Sigmoid colon (tissue), 7 donors: ENCODE data around the gene CBFA2T2. TPM values are rescaled to one million over a fixed set of nuclear protein-coding genes. Genes with fewer than 3 reads are reported as not detected.
"Not testable (repeated sequence)": the region's sequence is repeated elsewhere in the genome, so short reads cannot be mapped to it uniquely, and the experiment has no call there.

Source experiments
- DNase-seq: peaks from one replicate; pipeline ENCODE4 v3.0.0-alpha.2; 2019
- H3K27ac ChIP-seq, 4 donors: fragments of 200-600 bp; sonication (generic); one replicate each; pipeline ENCODE4 v1.5.1; 2016 to 2019; ENCODE audit warnings: mild to moderate bottlenecking in 1 of 4
- H3K27me3 ChIP-seq, 3 donors: fragments of 200-600 bp; sonication (generic); one replicate each; pipeline ENCODE4 v1.5.1; 2019; ENCODE audit warnings: mild to moderate bottlenecking in 1 of 3
- H3K36me3 ChIP-seq, 4 donors: fragments of 200-600 bp; sonication (generic); one replicate each; pipeline ENCODE4 v1.5.1; 2016 to 2019
- H3K4me1 ChIP-seq, 4 donors: fragments of 200-600 bp; sonication (generic); one replicate each; pipeline ENCODE4 v1.5.1; 2017 to 2019
- H3K4me3 ChIP-seq, 4 donors: fragments of 200-600 bp; sonication (generic); one replicate each; pipeline ENCODE4 v1.5.1; 2017 to 2019; ENCODE audit warnings: mild to moderate bottlenecking in 2 of 4, moderate library complexity in 1 of 4
- H3K9me3 ChIP-seq, 4 donors: fragments of 200-600 bp in 3 of 4; sonication (generic) in 3 of 4; one replicate each; pipeline versions ENCODE4 v1.5.1 to v1.6.1; 2013 to 2019
- CTCF ChIP-seq, 4 experiments: fragments of 450-650 bp in 3 of 4; fragments of 200-600 bp in 1 of 4; IDR thresholded peaks; one replicate each; pipeline ENCODE4 v1.5.1; 2016 to 2019; ENCODE audit warnings: antibody characterized with exemption in 4 of 4, mild to moderate bottlenecking in 3 of 4, moderate library complexity in 2 of 4
- EP300 ChIP-seq, 4 donors: sonication (generic); formaldehyde crosslinking; IDR thresholded peaks; one replicate each; pipeline ENCODE4 v1.6.1; 2017; ENCODE audit warnings: antibody characterized with exemption in 4 of 4
- POLR2A ChIP-seq, 2 donors: fragments of 450-650 bp; IDR thresholded peaks; one replicate each; pipeline ENCODE4 v1.6.1; 2016; ENCODE audit warnings: antibody characterized with exemption in 2 of 2, mild to moderate bottlenecking in 2 of 2, moderate library complexity in 2 of 2
- POLR2AphosphoS5 ChIP-seq, 4 donors: sonication (generic); formaldehyde crosslinking; IDR thresholded peaks; one replicate each; pipeline ENCODE4 v1.6.1; 2017; ENCODE audit warnings: antibody characterized with exemption in 4 of 4
- WGBS, 2 donors: extraction: QIAGEN DNeasy Blood & Tissue Kit; methylation state at CpG; one replicate each; pipeline ENCODE4 v1.1.7; 2013; 5-methylcytosine and 5-hydroxymethylcytosine counted together
- intact Hi-C: fragments of 100-400 bp; cut with DNase I; formaldehyde crosslinking; loops from one replicate; pipeline ENCODE4 v1.15.1; 2023
- polyA plus RNA-seq, 3 donors: library from polyadenylated mRNA; stranded (reverse); fragments of 200-250 nt; gene quantifications; one replicate each; pipeline ENCODE4 v1.2.3, GENCODE V29; 2013
- total RNA-seq, 4 donors: library from RNA; depleted of rRNA; stranded (reverse); fragments of >200 nt; gene quantifications; one replicate each; pipeline ENCODE4 v1.1.0, GENCODE V29; 2016
- donor health status: healthy with polysubstance abuse.
- donor health status: Bipolar disorder and iron deficiency.
- donor health status: healthy.

CBFA2T2 gene
- total and polyA plus RNA-seq, 7 donors = 5.4 to 26.0 (median 17.1) TPM

DNA sequence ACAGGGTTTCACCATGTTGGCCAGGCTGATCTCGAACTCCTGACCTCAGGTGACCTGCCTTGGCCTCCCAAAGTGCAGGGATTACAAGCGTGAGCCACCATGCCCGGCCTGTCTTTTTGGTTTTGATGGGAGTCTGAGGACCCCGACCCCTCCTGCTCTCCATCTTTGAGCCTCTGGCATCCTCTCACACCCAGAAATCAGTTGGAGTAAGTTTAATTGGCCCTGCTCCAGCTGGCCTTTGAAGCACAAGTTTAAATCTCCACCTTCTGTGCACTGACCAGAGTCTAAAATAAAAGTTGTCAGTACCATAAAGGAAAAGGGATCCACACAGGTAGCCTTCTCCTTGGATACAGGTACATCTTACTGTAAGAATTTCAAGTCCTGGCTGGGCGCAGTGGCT is 156.3 kb downstream of the CBFA2T2 start:
- TF ChIP-seq POLR2A (IDR thresholded peaks at IDR 0.05) (no peak), CTCF (IDR thresholded peaks at IDR 0.05) (no peak)
- Histone ChIP-seq H3K9me3 (no peaks in the 10 kb centered on the region), H3K36me3 (peaks cover 8 to 48% (median 17%) of the 10 kb centered on the region in 4 donors), H3K27ac (no peak overlapping the region), H3K4me1 (peaks cover 0 to 30% (median 23%) of the 10 kb centered on the region in 4 donors), H3K27me3 (no peaks in the 10 kb centered on the region), H3K4me3 (no peak overlapping the region)
- intact Hi-C loops = no loop called here
- DNase-seq = no peak
- WGBS, 2 donors = 95% methylated on average over 5 of the region's 5 CpGs

GRCh38 chr20:33646959-33647602 is 157.2 kb downstream of the CBFA2T2 start:
- Histone ChIP-seq H3K36me3 (peaks cover 8 to 40% (median 15%) of the 10 kb centered on the region in 4 donors), H3K27ac (peak overlapping the region in 3 of 4 donors; percentile 51 to 66 (median 59)), H3K4me1 (peaks cover 0 to 30% (median 23%) of the 10 kb centered on the region in 4 donors)
- H3K27me3 ChIP-seq, H3K4me3 ChIP-seq, DNase-seq, intact Hi-C loops, H3K9me3 ChIP-seq: not testable (repeated sequence)
- WGBS, 2 donors = 89 to 90% methylated on average over 14 of the region's 14 CpGs

GRCh38 chr20:33647603-33648395 is 157.9 kb downstream of the CBFA2T2 start:
- no peaks in the 10 kb centered on the region for H3K27me3 ChIP-seq
- H3K4me1 ChIP-seq = peaks cover 0 to 30% (median 23%) of the 10 kb centered on the region in 4 donors
- 87 to 91% methylated on average over 11 of the region's 11 CpGs for WGBS, 2 donors
- intact Hi-C loops = no loop called here
- no peaks in the 10 kb centered on the region for H3K9me3 ChIP-seq
- no peak overlapping the region for H3K4me3 ChIP-seq
- no peak for DNase-seq
- H3K36me3 ChIP-seq = peaks cover 8 to 33% (median 15%) of the 10 kb centered on the region in 4 donors
- TF ChIP-seq CTCF (IDR thresholded peaks at IDR 0.05) (no peak), POLR2A (IDR thresholded peaks at IDR 0.05) (no peak), EP300 (IDR thresholded peaks at IDR 0.05) (no peak), POLR2AphosphoS5 (IDR thresholded peaks at IDR 0.05) (no peak)
- peak overlapping the region; percentile 5 to 66 (median 55) for H3K27ac ChIP-seq

- TF ChIP-seq EP300 (IDR thresholded peaks at IDR 0.05) (no peak), POLR2AphosphoS5 (IDR thresholded peaks at IDR 0.05) (peak in 3 of 4 donors; percentile 24 to 45 (median 44))
- H3K36me3 ChIP-seq = peaks cover 8 to 26% (median 15%) of the 10 kb centered on the region in 4 donors
- H3K4me3 ChIP-seq = no peak overlapping the region
- H3K27me3 ChIP-seq = no peaks in the 10 kb centered on the region
- peaks cover 0 to 37% (median 27%) of the 10 kb centered on the region in 4 donors for H3K4me1 ChIP-seq
- H3K27ac ChIP-seq = peak overlapping the region; percentile 5 to 66 (median 55)
- H3K9me3 ChIP-seq = no peaks in the 10 kb centered on the region
- no peak for DNase-seq
- intact Hi-C loops = no loop called here
- WGBS, 2 donors = 87 to 90% methylated on average over 14 of the region's 14 CpGs
Measured at GRCh38 chr20:33648396-33649004, 158.6 kb downstream of the CBFA2T2 start.

DNA sequence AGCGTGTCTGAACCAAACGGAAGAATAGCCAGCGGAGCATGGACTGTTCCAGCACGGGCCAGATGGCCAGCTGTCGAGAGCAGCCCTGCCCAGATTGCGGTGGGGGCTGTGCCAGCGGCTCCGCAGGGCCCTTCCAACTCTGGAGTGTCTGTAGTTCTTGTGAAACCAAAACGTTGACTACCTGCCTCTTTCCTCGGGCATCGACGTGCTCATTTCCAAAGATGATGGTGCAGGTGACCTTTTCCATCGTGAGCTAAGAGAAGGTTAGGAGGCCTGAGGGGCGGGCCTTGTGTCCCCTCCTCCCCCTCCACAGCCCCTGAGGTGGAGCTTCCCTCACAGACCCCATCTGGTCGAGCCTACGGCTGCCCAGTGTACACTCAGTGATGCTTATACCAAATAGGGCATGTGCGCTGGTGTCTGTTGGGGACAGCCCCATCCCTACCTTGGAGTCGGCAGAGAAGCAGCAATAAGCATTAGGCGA is 159.3 kb downstream of the CBFA2T2 start:
- TF ChIP-seq POLR2A (IDR thresholded peaks at IDR 0.05) = no peak
- no peak for TF ChIP-seq CTCF (IDR thresholded peaks at IDR 0.05)
- TF ChIP-seq EP300 (IDR thresholded peaks at IDR 0.05) = no peak
- peak in 1 of 4 donors; percentile 17 for TF ChIP-seq POLR2AphosphoS5 (IDR thresholded peaks at IDR 0.05)
- Histone ChIP-seq H3K27ac (peak overlapping the region in 2 of 4 donors; percentile 30 to 66), H3K4me3 (no peak overlapping the region), H3K4me1 (peaks cover 0 to 42% (median 32%) of the 10 kb centered on the region in 4 donors), H3K36me3 (peaks cover 7 to 19% (median 12%) of the 10 kb centered on the region in 4 donors), H3K27me3 (no peaks in the 10 kb centered on the region), H3K9me3 (no peaks in the 10 kb centered on the region)
- DNase-seq = peak; percentile 78
- intact Hi-C loops = no loop called here
- 77 to 79% methylated on average over 19 of the region's 19 CpGs for WGBS, 2 donors
